K562 (cell line): Measurements from ENCODE around the gene LSM8. TPM values are rescaled to one million over a fixed set of nuclear protein-coding genes. Genes with fewer than 3 reads are reported as not detected.
A peak's percentile ranks its signal among the peaks of the same experiment; 100 is the strongest.

ENCODE experiments used
- BHLHE40 ChIP-seq: IDR thresholded peaks from 2 replicates; pipeline ENCODE4 v1.6.1; 2011; ENCODE audit warnings: low read length, improper control_type of control experiment
- CHD1 ChIP-seq: fragments of 200-600 bp; sonication (generic); IDR thresholded peaks from one replicate; pipeline ENCODE4 v1.6.1; 2012; ENCODE audit warnings: mild to moderate bottlenecking, moderate library complexity, low read length, inconsistent platforms
- ESRRB ChIP-seq: fragments of 250-450 bp; sonication (Bioruptor Pico); IDR thresholded peaks from 2 replicates; pipeline ENCODE4 v1.5.0; 2020; ENCODE audit warnings: mild to moderate bottlenecking, moderate library complexity, borderline replicate concordance
- HDGF ChIP-seq: fragments of 450-650 bp; IDR thresholded peaks from 2 replicates; pipeline ENCODE4 v1.6.1; 2016
- HMGXB4 ChIP-seq: sonication (generic); formaldehyde crosslinking; IDR thresholded peaks from 2 replicates; pipeline ENCODE4 v1.8.1; 2023; ENCODE audit warnings: mild to moderate bottlenecking, missing genetic modification reagents
- MECOM ChIP-seq: fragments of 250-450 bp; sonication (Bioruptor Pico); IDR thresholded peaks from 2 replicates; pipeline ENCODE4 v1.8.0; 2022; ENCODE audit warnings: inconsistent platforms
- MLX ChIP-seq, 2 experiments: fragments of 450-650 bp in 1 of 2; sonication (generic) in 1 of 2; formaldehyde crosslinking; conservative IDR thresholded peaks; 2 replicates each; pipeline versions ENCODE4 v1.4.0 to v1.8.1; 2020 to 2022; ENCODE audit warnings: mild to moderate bottlenecking in 1 of 2, missing genetic modification reagents in 1 of 2
- PHTF2 ChIP-seq: fragments of 250-450 bp; sonication (Bioruptor Pico); IDR thresholded peaks from 2 replicates; pipeline ENCODE4 v1.5.0; 2021; ENCODE audit warnings: mild to moderate bottlenecking
- POLR2A ChIP-seq: fragments of 450-650 bp; conservative IDR thresholded peaks from 2 replicates; pipeline ENCODE4 v1.6.1; 2016
- POLR2AphosphoS5 ChIP-seq: IDR thresholded peaks from 2 replicates; pipeline ENCODE4 v1.6.1; 2011; ENCODE audit warnings: mild to moderate bottlenecking, low read depth, low read length, moderate library complexity; ENCODE audit not compliant: control insufficient read depth, insufficient read depth
- PTTG1 ChIP-seq: fragments of 450-650 bp; IDR thresholded peaks from 2 replicates; pipeline ENCODE4 v1.6.1; 2016; ENCODE audit warnings: low read depth, mild to moderate bottlenecking, missing genetic modification characterization, missing compliant biosample characterization
- RBFOX2 ChIP-seq: fragments of 200-400 bp; formaldehyde crosslinking; IDR thresholded peaks from 2 replicates; pipeline ENCODE4 v1.6.1; 2017; ENCODE audit warnings: low read depth, mild to moderate bottlenecking, low read length, moderate library complexity
- SMARCC2 ChIP-seq: fragments of 450-650 bp; IDR thresholded peaks from 2 replicates; pipeline ENCODE4 v1.6.1; 2017; ENCODE audit warnings: antibody characterized with exemption, moderate library complexity, mild to moderate bottlenecking, low read depth
- ZBED1 ChIP-seq: IDR thresholded peaks from 2 replicates; pipeline ENCODE4 v1.6.1; 2014
- ZFP1 ChIP-seq: fragments of 450-650 bp; formaldehyde crosslinking; IDR thresholded peaks from 2 replicates; pipeline ENCODE4 v1.4.0; 2020; ENCODE audit warnings: mild to moderate bottlenecking, mixed read lengths
- ZNF695 ChIP-seq: fragments of 450-650 bp; formaldehyde crosslinking; IDR thresholded peaks from 2 replicates; pipeline ENCODE4 v1.4.0; 2020; ENCODE audit warnings: mild to moderate bottlenecking, moderate library complexity
- polyA plus RNA-seq, 8 experiments: library from polyadenylated mRNA; depleted of rRNA in 4 of 8; stranded (reverse) in 5 of 8; unstranded in 3 of 8; fragments of >200 nt; fragmentation: Nextera tagmentation in 2 of 8; fragmentation: Illumina TruSeq in 1 of 8; extraction: Ambion mirVana in 2 of 8; extraction: Trizol in 1 of 8; gene quantifications; 2 replicates each; pipeline versions ENCODE4 v1.2.1 to v1.2.3, GENCODE V29; 2011 to 2014; ENCODE audit warnings: inconsistent platforms in 1 of 8, missing spikeins in 1 of 8
- total RNA-seq, 7 experiments: library from RNA; depleted of rRNA in 6 of 7; stranded (reverse); fragments of >200 nt in 6 of 7; fragmentation: Illumina TruSeq in 2 of 7; extraction: Trizol in 2 of 7; gene quantifications; 2 replicates each; pipeline versions ENCODE4 v1.2.1 to v1.2.3, GENCODE V29; 2011 to 2021; ENCODE audit warnings: low replicate concordance in 1 of 7
- TF ChIP-seq, protein P1 (sequence below): fragments of 200-800 bp; sonication (Bioruptor generic); IDR thresholded peaks from 2 replicates; pipeline ENCODE4 v1.6.1; 2017; ENCODE audit warnings: missing genetic modification characterization, missing compliant biosample characterization
- TF ChIP-seq, protein P2 (sequence below): fragments of 450-650 bp; formaldehyde crosslinking; IDR thresholded peaks from 2 replicates; pipeline ENCODE4 v1.4.0; 2022; ENCODE audit warnings: missing genetic modification characterization

The LSM8 gene
- total and polyA plus RNA-seq, 9 of the 15 experiments (the other 6 are each of a cell fraction or from before 2014, with no cell fraction given) = 81.5 to 340 (median 180) TPM

- TF ChIP-seq MECOM (CRISPR knock-in tag) (no peak), HDGF (no peak), SMARCC2 (peak; percentile 61), PTTG1 (tag) (no peak), PHTF2 (CRISPR knock-in tag) (no peak), POLR2AphosphoS5 (peak; percentile 98), RBFOX2 (peak; percentile 100), POLR2A (peak; percentile 99), ZFP1 (CRISPR knock-in tag) (peak; percentile 69; the same call in 1 of the 2 replicates), BHLHE40 (0 out of 2 replicates have a peak, but pooled peaks have one; percentile 22), ZNF695 (CRISPR knock-in tag) (0 out of 2 replicates have a peak, but pooled peaks have one; percentile 22), HMGXB4 (peak; percentile 59; the same call in 1 of the 2 replicates), MLX (CRISPR knock-in tag; conservative IDR thresholded peaks at IDR 0.05) (no peak; a peak in 1 of 4 replicates), ZBED1 (peak; percentile 76; the same call in 1 of the 2 replicates), ESRRB (CRISPR knock-in tag) (no peak), CHD1 (peak; percentile 29)
- TF ChIP-seq, protein P1, sequence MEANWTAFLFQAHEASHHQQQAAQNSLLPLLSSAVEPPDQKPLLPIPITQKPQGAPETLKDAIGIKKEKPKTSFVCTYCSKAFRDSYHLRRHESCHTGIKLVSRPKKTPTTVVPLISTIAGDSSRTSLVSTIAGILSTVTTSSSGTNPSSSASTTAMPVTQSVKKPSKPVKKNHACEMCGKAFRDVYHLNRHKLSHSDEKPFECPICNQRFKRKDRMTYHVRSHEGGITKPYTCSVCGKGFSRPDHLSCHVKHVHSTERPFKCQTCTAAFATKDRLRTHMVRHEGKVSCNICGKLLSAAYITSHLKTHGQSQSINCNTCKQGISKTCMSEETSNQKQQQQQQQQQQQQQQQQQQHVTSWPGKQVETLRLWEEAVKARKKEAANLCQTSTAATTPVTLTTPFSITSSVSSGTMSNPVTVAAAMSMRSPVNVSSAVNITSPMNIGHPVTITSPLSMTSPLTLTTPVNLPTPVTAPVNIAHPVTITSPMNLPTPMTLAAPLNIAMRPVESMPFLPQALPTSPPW (CRISPR knock-in tag) = no peak; the same call in 1 of the 2 replicates
- TF ChIP-seq, protein P2, sequence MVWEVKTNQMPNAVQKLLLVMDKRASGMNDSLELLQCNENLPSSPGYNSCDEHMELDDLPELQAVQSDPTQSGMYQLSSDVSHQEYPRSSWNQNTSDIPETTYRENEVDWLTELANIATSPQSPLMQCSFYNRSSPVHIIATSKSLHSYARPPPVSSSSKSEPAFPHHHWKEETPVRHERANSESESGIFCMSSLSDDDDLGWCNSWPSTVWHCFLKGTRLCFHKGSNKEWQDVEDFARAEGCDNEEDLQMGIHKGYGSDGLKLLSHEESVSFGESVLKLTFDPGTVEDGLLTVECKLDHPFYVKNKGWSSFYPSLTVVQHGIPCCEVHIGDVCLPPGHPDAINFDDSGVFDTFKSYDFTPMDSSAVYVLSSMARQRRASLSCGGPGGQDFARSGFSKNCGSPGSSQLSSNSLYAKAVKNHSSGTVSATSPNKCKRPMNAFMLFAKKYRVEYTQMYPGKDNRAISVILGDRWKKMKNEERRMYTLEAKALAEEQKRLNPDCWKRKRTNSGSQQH (CRISPR knock-in tag) = peak; percentile 95
These were observed at the start of gene LSM8 (continued) for GRCh38 chr7:118183786-118184564.
